PC-3 (cell line): ENCODE data around the gene NVL. TPM values are rescaled to one million over a fixed set of nuclear protein-coding genes. Genes with fewer than 3 reads are reported as not detected.

Source experiments
- ATAC-seq: fragments of 200-7000 bp; cut with Tn5 transposase; 2 replicates; pipeline ENCODE4 v1.9.1; 2020; ENCODE audit warnings: mild to moderate bottlenecking, moderate library complexity
- BruUV-seq: library from RNA; stranded (reverse); fragments of 400-500 nt; replicated peaks from 2 replicates; lab custom pipeline; 2021; lab: Mats Ljungman, UMichigan
- CTCF ChIA-PET: fragments of 300-600 bp; sonication (Branson Sonifier 250); formaldehyde crosslinking; loops from one replicate; lab custom pipeline; 2022; ENCODE audit warnings: antibody characterized with exemption; lab: Charles Lee
- POLR2A ChIA-PET: fragments of 300-600 bp; sonication (Branson Sonifier 250); formaldehyde crosslinking; loops from one replicate; lab custom pipeline; 2022; ENCODE audit warnings: antibody characterized with exemption; ENCODE audit not compliant: unreplicated experiment; lab: Charles Lee
- DNase-seq: peaks from one replicate; pipeline ENCODE4 v3.0.0-alpha.2; 2015
- H2AFZ ChIP-seq: fragments of 300-600 bp; sonication (generic); 2 replicates; pipeline ENCODE4 v1.6.0; 2016; ENCODE audit warnings: antibody characterized with exemption, low read length
- H3F3A ChIP-seq: fragments of 300-600 bp; sonication (generic); one replicate; pipeline ENCODE4 v1.6.0; 2017; ENCODE audit warnings: antibody characterized with exemption, low read length, control low read depth, mild to moderate bottlenecking; ENCODE audit not compliant: unreplicated experiment
- H3K27ac ChIP-seq: fragments of 300-600 bp; sonication (generic); 2 replicates; pipeline ENCODE4 v1.5.1; 2016; ENCODE audit warnings: mild to moderate bottlenecking, low read length
- H3K27me3 ChIP-seq: fragments of 300-600 bp; sonication (generic); 2 replicates; pipeline ENCODE4 v1.6.1; 2016; ENCODE audit warnings: low read length, mixed read lengths
- H3K36me3 ChIP-seq: fragments of 300-600 bp; sonication (generic); 2 replicates; pipeline ENCODE4 v1.6.1; 2016; ENCODE audit warnings: low read depth, mixed run types, low read length, mixed read lengths
- H3K4me1 ChIP-seq: fragments of 300-600 bp; sonication (generic); 2 replicates; pipeline ENCODE4 v1.5.1; 2016; ENCODE audit warnings: low read length; ENCODE audit not compliant: insufficient read depth
- H3K4me2 ChIP-seq: fragments of 300-600 bp; sonication (generic); 2 replicates; pipeline ENCODE4 v1.6.0; 2016; ENCODE audit warnings: low read length
- H3K4me3 ChIP-seq: fragments of 300-600 bp; sonication (generic); 2 replicates; pipeline ENCODE4 v1.5.1; 2016; ENCODE audit warnings: mild to moderate bottlenecking, low read length, mixed read lengths
- H3K79me2 ChIP-seq: fragments of 300-600 bp; sonication (generic); 2 replicates; pipeline ENCODE4 v1.6.1; 2017; ENCODE audit warnings: low read length, mixed read lengths
- H3K9ac ChIP-seq: fragments of 300-600 bp; sonication (generic); 2 replicates; pipeline ENCODE4 v1.6.0; 2016; ENCODE audit warnings: mild to moderate bottlenecking, low read length
- H3K9me2 ChIP-seq: fragments of 300-600 bp; sonication (generic); replicated peaks from 2 replicates; pipeline ENCODE4 v1.6.1; 2016; ENCODE audit warnings: mixed run types, low read length, mixed read lengths
- H3K9me3 ChIP-seq: fragments of 300-600 bp; sonication (generic); 2 replicates; pipeline ENCODE4 v1.6.1; 2016; ENCODE audit warnings: low read length, mixed read lengths
- H4K20me1 ChIP-seq: fragments of 300-600 bp; sonication (generic); 2 replicates; pipeline ENCODE4 v1.6.1; 2016; ENCODE audit warnings: low read length, mixed read lengths
- CTCF ChIP-seq: fragments of 300-600 bp; sonication (generic); conservative IDR thresholded peaks from 2 replicates; pipeline ENCODE4 v1.5.1; 2017; ENCODE audit warnings: antibody characterized with exemption, low read depth, mild to moderate bottlenecking, low read length
- EZH2 ChIP-seq: fragments of 300-600 bp; sonication (generic); IDR thresholded peaks from one replicate; pipeline ENCODE4 v1.6.1; 2017; ENCODE audit warnings: antibody characterized with exemption, mild to moderate bottlenecking, low read length; ENCODE audit not compliant: unreplicated experiment
- EZH2phosphoT487 ChIP-seq: fragments of 300-600 bp; sonication (generic); IDR thresholded peaks from 2 replicates; pipeline ENCODE4 v1.6.1; 2018; ENCODE audit warnings: mild to moderate bottlenecking, antibody characterized with exemption, low read length, borderline replicate concordance
- intact Hi-C: fragments of 100-400 bp; cut with micrococcal nuclease; formaldehyde crosslinking; loops from 2 replicates; pipeline ENCODE4 v1.9.0; 2023
- total RNA-seq: library from RNA; depleted of rRNA; stranded (reverse); fragments of >200 nt; gene quantifications from 2 replicates; pipeline ENCODE4 v1.2.3, GENCODE V29; 2014

NVL gene
- total RNA-seq, 1 experiment from 2014 or later = 37.1 TPM

- intact Hi-C loops = loop anchor here (2.0 kb wide), 1 partner anchor 23 kb away; no protein-coding TSS in a partner anchor
- H3K9me3 ChIP-seq = no peaks in the 10 kb centered on the region
- H3K36me3 ChIP-seq = peaks cover 46% of the 10 kb centered on the region
- H4K20me1 ChIP-seq = peaks cover 4% of the 10 kb centered on the region; the same call in 1 of the 2 replicates
- H3K79me2 ChIP-seq = no peaks in the 10 kb centered on the region; the same call in 1 of the 2 replicates
- no peak for ATAC-seq
- no peaks in the 10 kb centered on the region for H3K9me2 ChIP-seq
- H3K27ac ChIP-seq = peak overlapping the region; percentile 51
- H3F3A ChIP-seq = peaks cover 7% of the 10 kb centered on the region
- peaks cover 57% of the 10 kb centered on the region for H3K4me1 ChIP-seq
- H3K4me2 ChIP-seq = no peak overlapping the region
- POLR2A ChIA-PET = no interaction called here
- no peak for TF ChIP-seq CTCF
- TF ChIP-seq EZH2phosphoT487 = no peak
- TF ChIP-seq EZH2 = no peak
- H3K9ac ChIP-seq = no peak overlapping the region
- no TSS peak for BruUV-seq
- H3K27me3 ChIP-seq = no peaks in the 10 kb centered on the region
- DNase-seq = no peak
- no peak overlapping the region for H2AFZ ChIP-seq
- CTCF ChIA-PET = no interaction called here
- H3K4me3 ChIP-seq = no peak overlapping the region
These were observed 28.6 kb downstream of the NVL start for GRCh38 chr1:224301391-224301790.

GRCh38 chr1:224300346-224300745 lies 29.6 kb downstream of the NVL start:
- peaks cover 46% of the 10 kb centered on the region for H3K4me1 ChIP-seq
- ATAC-seq (peak; percentile 92), DNase-seq (peak; percentile 95)
- H2AFZ ChIP-seq = no peak overlapping the region
- no peaks in the 10 kb centered on the region for H3K9me3 ChIP-seq
- peak overlapping the region; percentile 61 for H3K27ac ChIP-seq
- ChIA-PET POLR2A (interaction anchor here (0.6 to 1.2 kb wide), 2 partner anchors 27 to 29 kb away, joined by 3 to 5 read pairs; partner anchors contain the start of gene NVL), CTCF (interaction anchor here (0.6 to 0.7 kb wide), 2 partner anchors 17 to 127 kb away, joined by 3 to 5 read pairs; no protein-coding TSS in a partner anchor)
- intact Hi-C loops = loop anchor here (2.0 kb wide), 1 partner anchor 22 kb away; no protein-coding TSS in a partner anchor
- TF ChIP-seq EZH2phosphoT487 (no peak), CTCF (no peak), EZH2 (no peak)
- peaks cover 4% of the 10 kb centered on the region; the same call in 1 of the 2 replicates for H4K20me1 ChIP-seq
- peak overlapping the region; percentile 32 for H3K4me2 ChIP-seq
- H3K79me2 ChIP-seq = no peaks in the 10 kb centered on the region; the same call in 1 of the 2 replicates
- peaks cover 7% of the 10 kb centered on the region for H3F3A ChIP-seq
- H3K9me2 ChIP-seq = no peaks in the 10 kb centered on the region
- no peak overlapping the region for H3K9ac ChIP-seq
- BruUV-seq = no TSS peak
- peaks cover 54% of the 10 kb centered on the region for H3K36me3 ChIP-seq
- H3K4me3 ChIP-seq = no peak overlapping the region; the same call in 1 of the 2 replicates
- no peaks in the 10 kb centered on the region for H3K27me3 ChIP-seq
